ENCODE measurements around the gene CTNS.

CTNS gene

DNA sequence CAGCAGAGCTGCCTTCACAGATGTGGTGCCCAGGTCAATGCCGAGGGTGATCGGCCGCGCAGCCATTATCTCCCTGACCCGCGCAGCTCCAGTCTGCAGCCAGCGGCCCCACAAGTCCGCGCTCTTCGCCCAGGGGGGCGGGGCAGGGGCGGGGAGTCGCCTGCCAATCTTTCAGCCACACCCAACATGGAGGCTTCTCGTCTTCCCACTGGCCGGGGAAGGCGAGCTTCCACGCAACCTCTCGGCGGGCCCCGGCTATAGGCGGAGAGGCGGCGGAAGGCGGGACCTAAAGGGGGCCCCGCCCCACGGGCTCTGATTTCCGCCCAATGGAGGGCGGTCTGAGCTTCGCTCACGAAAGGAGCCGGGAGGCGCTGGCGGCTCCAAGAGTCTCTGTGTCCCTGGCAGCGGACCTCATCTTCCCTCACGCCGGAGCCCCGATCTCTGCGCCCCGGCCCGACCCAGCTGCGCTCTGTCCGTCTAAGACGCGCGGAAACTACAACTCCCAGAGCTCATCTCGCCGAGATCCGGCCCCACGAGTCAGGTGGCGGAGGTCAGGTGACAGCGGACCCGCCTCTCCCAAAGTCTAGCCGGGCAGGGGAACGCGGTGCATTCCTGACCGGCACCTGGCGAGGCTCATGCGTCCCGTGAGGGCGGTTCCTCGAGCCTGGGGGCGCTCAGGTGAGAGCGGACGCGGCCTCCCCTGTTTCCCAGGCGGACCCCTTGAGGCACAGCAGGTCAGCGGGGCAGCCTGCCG is at the start of gene CTNS, which contains the start of gene SHPK:
Gene CTNS, plus strand, starts transcription at position 607 of the 754 bp plus-strand sequence. CDS start 3,447 bp downstream, outside the sequence.
Gene SHPK, minus strand, starts transcription at position 97 of the 754 bp plus-strand sequence. Its CDS starts 31 bp downstream, at position 66.
- peak; percentile 98 for DNase-seq
- in situ Hi-C loops (cut with HindIII; ENCODE audit: low pct_ligation_motif_present, low pct_unique_long_range_greater_than_20kb, low sequenced_read_pairs): no loop called here

- DNase-seq: no peak
- in situ Hi-C loops (cut with HindIII; ENCODE audit: low pct_ligation_motif_present, low pct_unique_long_range_greater_than_20kb, low sequenced_read_pairs): no loop called here
Measured at GRCh38 chr17:3589784-3590183, 46.8 kb upstream of the CTNS start.

DNA sequence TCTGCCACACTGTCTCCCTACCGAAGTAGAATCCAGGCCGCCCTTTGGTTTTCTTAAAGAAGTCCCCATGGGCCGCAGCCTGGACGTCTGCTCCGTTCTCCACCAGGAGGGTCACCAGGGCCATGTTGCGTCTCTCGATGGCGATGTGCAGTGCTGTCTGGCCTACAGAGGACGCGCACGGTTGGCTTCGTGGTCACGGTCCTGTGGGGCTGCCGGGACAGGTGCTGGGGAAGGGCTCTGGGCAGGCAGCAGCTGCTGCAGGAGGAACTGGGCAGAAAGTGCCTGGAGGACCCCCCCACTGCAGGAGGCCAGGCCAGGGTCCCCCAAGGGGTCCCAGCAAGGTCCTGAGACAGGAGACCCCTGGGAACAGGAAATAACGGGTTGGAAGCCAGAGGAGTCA is 46.3 kb upstream of the CTNS start:
- in situ Hi-C loops (cut with HindIII; ENCODE audit: low pct_ligation_motif_present, low pct_unique_long_range_greater_than_20kb, low sequenced_read_pairs): no loop called here
- no peak for DNase-seq

GRCh38 chr17:3590768-3591167 is 45.8 kb upstream of the CTNS start:
- in situ Hi-C loops (cut with HindIII; ENCODE audit: low pct_ligation_motif_present, low pct_unique_long_range_greater_than_20kb, low sequenced_read_pairs): no loop called here
- no peak for DNase-seq

GRCh38 chr17:3592216-3592860 is 44.2 kb upstream of the CTNS start:
- in situ Hi-C loops (cut with HindIII; ENCODE audit: low pct_ligation_motif_present, low pct_unique_long_range_greater_than_20kb, low sequenced_read_pairs): no loop called here
- no peak for DNase-seq

GRCh38 chr17:3593384-3593783 is 43.2 kb upstream of the CTNS start:
- in situ Hi-C loops (cut with HindIII; ENCODE audit: low pct_ligation_motif_present, low pct_unique_long_range_greater_than_20kb, low sequenced_read_pairs): no loop called here
- no peak for DNase-seq

DNA sequence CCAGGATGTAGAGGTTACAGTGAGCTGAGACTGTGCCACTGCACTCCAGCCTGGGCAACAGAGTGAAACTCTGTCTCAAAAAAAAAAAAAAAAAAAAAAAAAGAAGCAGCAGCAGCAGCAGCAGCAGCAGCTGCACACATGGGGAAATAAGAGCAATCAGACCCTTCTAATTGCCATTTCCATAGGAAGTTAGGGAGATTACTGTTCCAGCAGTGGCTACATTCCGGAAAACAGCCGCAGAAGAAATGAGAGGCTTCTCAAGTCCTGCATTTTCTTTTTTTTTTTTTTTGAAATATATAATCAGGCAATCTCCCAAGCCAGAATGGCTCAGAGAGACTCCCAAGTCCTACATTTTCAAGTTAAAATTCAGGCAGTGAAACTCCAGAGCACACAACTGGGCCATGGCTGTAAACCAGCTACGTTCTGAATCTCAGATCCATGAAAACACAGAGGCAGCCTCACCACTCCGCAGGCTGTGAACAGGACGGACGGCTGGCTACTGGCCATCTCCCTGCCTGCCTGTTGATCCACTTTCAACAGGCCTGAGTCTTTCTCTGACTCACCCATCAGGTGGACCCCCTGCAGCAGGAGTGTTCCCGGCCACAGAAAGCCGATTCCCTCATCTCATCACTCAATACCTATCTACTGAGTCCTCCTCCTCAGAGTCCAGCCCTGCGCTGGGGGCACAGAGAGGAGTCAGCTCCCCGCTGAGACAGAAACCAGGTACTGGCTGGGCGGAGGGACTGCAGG is 42.3 kb upstream of the CTNS start:
- in situ Hi-C loops (cut with HindIII; ENCODE audit: low pct_ligation_motif_present, low pct_unique_long_range_greater_than_20kb, low sequenced_read_pairs): no loop called here
- no peak for DNase-seq

GRCh38 chr17:3594976-3595375 is 41.6 kb upstream of the CTNS start:
- DNase-seq: no peak
- in situ Hi-C loops (cut with HindIII; ENCODE audit: low pct_ligation_motif_present, low pct_unique_long_range_greater_than_20kb, low sequenced_read_pairs): no loop called here

DNA sequence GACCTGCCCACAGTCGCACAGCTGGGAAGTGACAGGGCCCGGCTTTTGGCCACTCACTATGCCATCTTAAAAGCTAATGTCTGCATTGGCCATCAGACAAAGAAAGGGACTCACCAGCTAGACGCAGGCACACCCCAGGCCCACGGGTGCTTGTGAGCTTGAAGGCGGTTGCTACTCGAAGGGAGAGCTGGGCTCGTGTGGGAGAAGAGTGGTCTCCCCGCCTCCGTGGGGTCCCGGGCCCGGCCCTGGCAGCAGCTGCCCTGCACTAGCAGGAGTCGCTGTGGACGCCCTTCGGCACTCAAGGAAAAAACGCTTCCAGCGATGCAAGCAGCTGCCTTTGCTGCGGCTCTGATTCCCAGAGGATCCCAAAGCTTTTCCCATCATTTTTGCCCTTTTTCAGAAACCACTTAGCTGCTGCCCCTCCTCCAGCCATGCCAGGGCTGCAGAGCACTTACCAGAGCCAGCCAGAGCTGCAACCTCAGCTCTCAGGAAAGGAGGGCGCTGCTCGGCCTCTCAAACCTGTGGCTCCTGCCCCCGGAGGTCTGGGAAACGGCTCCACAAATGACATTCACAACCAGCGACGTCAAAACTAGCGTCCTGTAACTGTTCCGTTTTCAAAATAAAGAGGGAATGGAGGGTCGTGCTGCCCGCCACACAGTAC is 39.6 kb upstream of the CTNS start:
- no peak for DNase-seq
- in situ Hi-C loops (cut with HindIII; ENCODE audit: low pct_ligation_motif_present, low pct_unique_long_range_greater_than_20kb, low sequenced_read_pairs): no loop called here

DNA sequence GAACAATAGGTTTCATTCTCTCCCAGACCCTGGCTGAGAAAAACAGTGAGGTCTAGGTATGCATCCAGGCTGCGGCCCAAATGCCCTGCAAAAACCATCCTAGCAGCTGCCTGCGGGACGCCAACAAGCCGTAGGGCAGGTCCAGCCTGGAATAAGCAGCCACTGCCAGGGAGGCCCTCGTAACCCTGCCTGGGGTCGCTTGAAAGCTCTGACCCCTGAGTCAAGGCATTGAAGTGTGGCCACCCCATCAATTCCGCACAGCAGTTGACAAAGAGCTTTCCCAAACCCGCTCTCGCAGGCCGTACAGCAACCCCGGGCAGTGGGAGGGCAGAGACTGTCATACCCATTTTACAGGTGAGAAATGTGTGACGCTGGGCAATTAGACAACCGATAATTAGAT is 38.5 kb upstream of the CTNS start:
- in situ Hi-C loops (cut with HindIII; ENCODE audit: low pct_ligation_motif_present, low pct_unique_long_range_greater_than_20kb, low sequenced_read_pairs): no loop called here
- DNase-seq: no peak

DNA sequence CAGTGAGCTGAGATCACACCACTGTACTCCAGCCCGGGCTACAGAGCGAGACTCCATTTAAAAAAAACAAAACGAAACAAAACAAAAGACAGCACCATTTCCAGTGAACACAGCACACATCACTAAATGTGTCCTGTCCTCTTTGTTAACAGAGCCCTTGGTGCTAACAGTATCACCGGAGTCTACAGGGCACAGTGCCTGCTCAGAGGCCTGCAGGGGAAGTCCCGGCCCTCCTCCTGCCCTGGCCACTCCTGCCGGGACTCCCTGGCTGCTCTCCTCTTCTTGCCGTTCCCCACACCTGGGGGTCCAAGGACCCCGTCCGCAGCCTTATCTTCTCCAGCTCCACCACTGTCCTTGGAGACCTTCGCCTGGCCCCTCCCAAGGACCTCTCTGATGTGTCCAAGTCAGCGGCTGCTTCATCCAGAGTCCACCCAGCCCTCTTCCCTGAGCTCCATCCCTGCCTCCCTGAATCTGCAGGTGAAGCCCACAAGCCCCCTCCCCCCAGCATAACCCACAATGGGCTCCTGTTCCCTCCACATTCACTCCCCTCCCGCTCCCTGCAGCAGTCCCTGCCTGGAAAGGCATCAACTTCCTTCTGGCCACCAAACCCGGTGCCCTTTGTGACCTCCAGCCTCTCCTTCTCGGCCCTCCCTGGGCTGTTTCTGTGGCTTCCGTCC is 35.9 kb upstream of the CTNS start:
- DNase-seq: no peak
- in situ Hi-C loops (cut with HindIII; ENCODE audit: low pct_ligation_motif_present, low pct_unique_long_range_greater_than_20kb, low sequenced_read_pairs): no loop called here

GRCh38 chr17:3602499-3602898 is 34.1 kb upstream of the CTNS start:
- DNase-seq: peak; percentile 49
- in situ Hi-C loops (cut with HindIII; ENCODE audit: low pct_ligation_motif_present, low pct_unique_long_range_greater_than_20kb, low sequenced_read_pairs): no loop called here

GRCh38 chr17:3603119-3603869 is 33.3 kb upstream of the CTNS start:
- in situ Hi-C loops (cut with HindIII; ENCODE audit: low pct_ligation_motif_present, low pct_unique_long_range_greater_than_20kb, low sequenced_read_pairs): no loop called here
- DNase-seq: no peak

GRCh38 chr17:3603870-3604259 is 32.7 kb upstream of the CTNS start:
- no peak for DNase-seq
- in situ Hi-C loops (cut with HindIII; ENCODE audit: low pct_ligation_motif_present, low pct_unique_long_range_greater_than_20kb, low sequenced_read_pairs): no loop called here

GRCh38 chr17:3609689-3610088 is 26.9 kb upstream of the CTNS start:
- DNase-seq: no peak
- in situ Hi-C loops (cut with HindIII; ENCODE audit: low pct_ligation_motif_present, low pct_unique_long_range_greater_than_20kb, low sequenced_read_pairs): no loop called here

DNA sequence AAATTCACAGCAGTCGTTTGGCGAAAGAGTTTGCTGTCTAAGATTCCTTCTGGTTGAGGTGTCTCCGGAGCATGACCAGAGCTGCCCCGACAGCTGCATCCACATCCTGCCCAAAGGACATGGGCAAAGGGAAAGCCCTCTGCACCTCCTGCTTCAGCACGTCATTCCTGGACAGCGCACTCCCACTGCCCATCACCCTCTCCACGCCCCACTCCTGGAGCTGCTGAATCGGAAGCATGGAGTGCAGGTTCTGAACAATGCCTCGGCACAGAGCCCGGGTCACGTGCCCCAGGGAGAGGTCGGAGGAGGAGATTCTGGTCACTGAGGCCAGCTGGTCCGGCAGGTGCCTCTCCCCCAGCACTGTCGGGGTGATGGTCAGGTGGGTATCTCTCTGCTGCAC is 26.0 kb upstream of the CTNS start:
- in situ Hi-C loops (cut with HindIII; ENCODE audit: low pct_ligation_motif_present, low pct_unique_long_range_greater_than_20kb, low sequenced_read_pairs): no loop called here
- no peak for DNase-seq

GRCh38 chr17:3613124-3613523 is 23.4 kb upstream of the CTNS start:
- DNase-seq: no peak
- in situ Hi-C loops (cut with HindIII; ENCODE audit: low pct_ligation_motif_present, low pct_unique_long_range_greater_than_20kb, low sequenced_read_pairs): no loop called here
